HG03135 (cell line): Measurements from ENCODE around the gene MSLN.

Source experiments
- ATAC-seq: cut with Tn5 transposase; IDR thresholded peaks from one replicate; pipeline ENCODE4 v1.9.1; 2021; ENCODE audit warnings: mild to moderate bottlenecking, moderate library complexity; ENCODE audit not compliant: unreplicated experiment

Gene MSLN

GRCh38 chr16:788399-789126 lies 28.0 kb downstream of the MSLN start, which contains the start of gene CHTF18:
Gene CHTF18, plus strand, starts transcription at chr16:788620. Its CDS starts 65 bp downstream, at chr16:788685.
- peak; percentile 72 for ATAC-seq

GRCh38 chr16:789191-789850 lies 28.8 kb downstream of the MSLN start:
- no peak for ATAC-seq

GRCh38 chr16:790086-790485 lies 29.6 kb downstream of the MSLN start:
- no peak for ATAC-seq

GRCh38 chr16:791131-791530 lies 30.6 kb downstream of the MSLN start:
- no peak for ATAC-seq

GRCh38 chr16:792221-792995 lies 31.9 kb downstream of the MSLN start:
- no peak for ATAC-seq

- ATAC-seq: no peak
Measured at GRCh38 chr16:793414-793813, 32.9 kb downstream of the MSLN start.

GRCh38 chr16:794091-794822 lies 33.7 kb downstream of the MSLN start:
- ATAC-seq: no peak

GRCh38 chr16:794853-795466 lies 34.4 kb downstream of the MSLN start:
- ATAC-seq: no peak

- ATAC-seq: no peak
Measured at GRCh38 chr16:795580-796229, 35.2 kb downstream of the MSLN start.

- ATAC-seq: no peak
Measured at GRCh38 chr16:796296-797119, 36.0 kb downstream of the MSLN start.

GRCh38 chr16:797120-797420 lies 36.5 kb downstream of the MSLN start:
- no peak for ATAC-seq

GRCh38 chr16:797686-798085 lies 37.2 kb downstream of the MSLN start:
- ATAC-seq: no peak

- ATAC-seq: no peak
Measured at GRCh38 chr16:798666-799065, 38.1 kb downstream of the MSLN start.

GRCh38 chr16:799111-799947 lies 38.8 kb downstream of the MSLN start:
- no peak for ATAC-seq

- ATAC-seq: no peak
Measured at GRCh38 chr16:799948-800833, 39.7 kb downstream of the MSLN start, which contains the start of gene GNG13. Gene GNG13, minus strand, starts transcription at chr16:800734. Its CDS starts 1,657 bp downstream, at chr16:799077.

- ATAC-seq: no peak
Measured at GRCh38 chr16:800834-801511, 40.4 kb downstream of the MSLN start.
